Measurements from ENCODE around the gene RPS6KA5.

Gene RPS6KA5

GRCh38 chr14:91005716-91006115 lies 54.7 kb downstream of the RPS6KA5 start:
- Histone ChIP-seq H3K4me1 (ENCODE audit: control insufficient read depth, low read length) (peaks cover 22% of the 10 kb centered on the region), H3K27me3 (ENCODE audit: control insufficient read depth, low read length) (no peaks in the 10 kb centered on the region), H3K27ac (ENCODE audit: low read depth, low read length) (no peak overlapping the region), H3K36me3 (ENCODE audit: control insufficient read depth, low read length) (no peaks in the 10 kb centered on the region), H3K4me3 (ENCODE audit: low read length) (no peak overlapping the region), H3F3A (ENCODE audit: control insufficient read depth, insufficient read depth) (peaks cover 10% of the 10 kb centered on the region), H3K9me3 (ENCODE audit: control insufficient read depth, insufficient read depth, low read length) (no peaks in the 10 kb centered on the region), H3K4me2 (ENCODE audit: low read length) (no peak overlapping the region), H3K9me2 (replicated peaks; ENCODE audit: control insufficient read depth, low read length) (no peaks in the 10 kb centered on the region), H3K79me2 (ENCODE audit: control insufficient read depth, low read length) (peaks cover 22% of the 10 kb centered on the region), H4K20me1 (ENCODE audit: control insufficient read depth, insufficient read depth, low read depth, low read length) (0 out of 2 replicates have a peak, but pooled peaks cover 7% of the 10 kb centered on the region)
- TF ChIP-seq CTCF (IDR thresholded peaks at IDR 0.05; ENCODE audit: low read depth, low read length, poor library complexity, severe bottlenecking) (no peak), EZH2phosphoT487 (IDR thresholded peaks at IDR 0.05; ENCODE audit: borderline replicate concordance, low read length) (no peak)

GRCh38 chr14:91004987-91005386 lies 55.5 kb downstream of the RPS6KA5 start:
- H3K9me3 ChIP-seq (ENCODE audit: control insufficient read depth, insufficient read depth, low read length): no peaks in the 10 kb centered on the region
- H3K27me3 ChIP-seq (ENCODE audit: control insufficient read depth, low read length): no peaks in the 10 kb centered on the region
- H3K4me3 ChIP-seq (ENCODE audit: low read length): no peak overlapping the region
- H3K36me3 ChIP-seq (ENCODE audit: control insufficient read depth, low read length): no peaks in the 10 kb centered on the region
- H3K79me2 ChIP-seq (ENCODE audit: control insufficient read depth, low read length): peaks cover 19% of the 10 kb centered on the region
- TF ChIP-seq CTCF (IDR thresholded peaks at IDR 0.05; ENCODE audit: low read depth, low read length, poor library complexity, severe bottlenecking) (no peak), EZH2phosphoT487 (IDR thresholded peaks at IDR 0.05; ENCODE audit: borderline replicate concordance, low read length) (no peak)
- peaks cover 14% of the 10 kb centered on the region for H3K4me1 ChIP-seq (ENCODE audit: control insufficient read depth, low read length)
- no peaks in the 10 kb centered on the region for H4K20me1 ChIP-seq (ENCODE audit: control insufficient read depth, insufficient read depth, low read depth, low read length)
- H3K9me2 ChIP-seq (replicated peaks; ENCODE audit: control insufficient read depth, low read length): no peaks in the 10 kb centered on the region
- H3K27ac ChIP-seq (ENCODE audit: low read depth, low read length): no peak overlapping the region
- peaks cover 4% of the 10 kb centered on the region for H3F3A ChIP-seq (ENCODE audit: control insufficient read depth, insufficient read depth)
- no peak overlapping the region for H3K4me2 ChIP-seq (ENCODE audit: low read length)

GRCh38 chr14:90999299-90999698 lies 61.1 kb downstream of the RPS6KA5 start:
- Histone ChIP-seq H3K36me3 (ENCODE audit: control insufficient read depth, low read length) (peaks cover 2% of the 10 kb centered on the region; the same call in 1 of the 2 replicates), H3K4me3 (ENCODE audit: low read length) (no peak overlapping the region), H3K27me3 (ENCODE audit: control insufficient read depth, low read length) (no peaks in the 10 kb centered on the region), H3K4me1 (ENCODE audit: control insufficient read depth, low read length) (peaks cover 9% of the 10 kb centered on the region), H3K9me3 (ENCODE audit: control insufficient read depth, insufficient read depth, low read length) (no peaks in the 10 kb centered on the region), H4K20me1 (ENCODE audit: control insufficient read depth, insufficient read depth, low read depth, low read length) (no peaks in the 10 kb centered on the region), H3K79me2 (ENCODE audit: control insufficient read depth, low read length) (no peaks in the 10 kb centered on the region), H3K4me2 (ENCODE audit: low read length) (no peak overlapping the region), H3F3A (ENCODE audit: control insufficient read depth, insufficient read depth) (no peaks in the 10 kb centered on the region), H3K27ac (ENCODE audit: low read depth, low read length) (no peak overlapping the region), H3K9me2 (replicated peaks; ENCODE audit: control insufficient read depth, low read length) (no peaks in the 10 kb centered on the region)
- TF ChIP-seq EZH2phosphoT487 (IDR thresholded peaks at IDR 0.05; ENCODE audit: borderline replicate concordance, low read length): no peak
- no peak for TF ChIP-seq CTCF (IDR thresholded peaks at IDR 0.05; ENCODE audit: low read depth, low read length, poor library complexity, severe bottlenecking)

All from DOHH2 (cell line).